Mesenchymal stem cell (in vitro differentiated cells and primary cell): Measurements from ENCODE around the gene LY6G5B.

Experiments used
- DNase-seq: peaks from one replicate; pipeline ENCODE4 v3.0.0-alpha.2; 2013
- H2AFZ ChIP-seq: one replicate; pipeline ENCODE4 v1.6.1; 2013; ENCODE audit warnings: low read depth, mild to moderate bottlenecking, control low read depth, inconsistent platforms, low read length, moderate library complexity
- H2AK5ac ChIP-seq: 2 replicates; pipeline ENCODE4 v1.6.1; 2013; ENCODE audit warnings: low read length, moderate library complexity, mild to moderate bottlenecking, inconsistent platforms; ENCODE audit not compliant: severe bottlenecking
- H2BK120ac ChIP-seq: one replicate; pipeline ENCODE4 v1.6.1; 2013; ENCODE audit warnings: low read depth, mild to moderate bottlenecking, inconsistent platforms, low read length, moderate library complexity
- H2BK12ac ChIP-seq, 2 experiments: one replicate each; pipeline ENCODE4 v1.6.1; 2013; ENCODE audit warnings: inconsistent platforms in 2 of 2, low read length in 2 of 2, mild to moderate bottlenecking in 2 of 2, moderate library complexity in 2 of 2, control low read depth in 1 of 2
- H2BK15ac ChIP-seq: one replicate; pipeline ENCODE4 v1.6.1; 2013; ENCODE audit warnings: mild to moderate bottlenecking, low read depth, inconsistent platforms; ENCODE audit not compliant: poor library complexity, severe bottlenecking
- H2BK5ac ChIP-seq: 2 replicates; pipeline ENCODE4 v1.6.1; 2013; ENCODE audit warnings: low read depth, mild to moderate bottlenecking, low read length, control low read depth, inconsistent platforms; ENCODE audit not compliant: poor library complexity, severe bottlenecking
- H3K14ac ChIP-seq, 2 experiments: one replicate each; pipeline ENCODE4 v1.6.1; 2013; ENCODE audit warnings: inconsistent platforms in 2 of 2, low read length in 2 of 2, control low read depth in 1 of 2, mild to moderate bottlenecking in 1 of 2, moderate library complexity in 1 of 2
- H3K18ac ChIP-seq, 2 experiments: one replicate each; pipeline ENCODE4 v1.6.1; 2013; ENCODE audit warnings: inconsistent platforms in 2 of 2, low read length in 2 of 2, control low read depth in 1 of 2, low read depth in 1 of 2, mild to moderate bottlenecking in 1 of 2
- H3K23ac ChIP-seq, 2 experiments: one replicate each; pipeline ENCODE4 v1.6.1; 2013; ENCODE audit warnings: inconsistent platforms in 2 of 2, low read length in 2 of 2, mild to moderate bottlenecking in 2 of 2, moderate library complexity in 2 of 2, control low read depth in 1 of 2
- H3K27ac ChIP-seq: 2 replicates; pipeline ENCODE4 v1.5.1; 2013; ENCODE audit warnings: mild to moderate bottlenecking, moderate library complexity, low read length, control low read depth, inconsistent platforms; ENCODE audit not compliant: poor library complexity, severe bottlenecking
- H3K27me3 ChIP-seq, 2 experiments: 2 replicates each; pipeline versions ENCODE4 v1.6.1 to v1.7.0; 2013; ENCODE audit warnings: low read length in 2 of 2, mild to moderate bottlenecking in 2 of 2, moderate library complexity in 2 of 2, control low read depth in 1 of 2, inconsistent platforms in 1 of 2; ENCODE audit not compliant: control insufficient read depth in 1 of 2, insufficient read depth in 1 of 2
- H3K36me3 ChIP-seq, 2 experiments: 2 replicates each; pipeline versions ENCODE4 v1.6.1 to v1.7.0; 2013; ENCODE audit warnings: low read length in 2 of 2, control low read depth in 1 of 2, inconsistent platforms in 1 of 2, low read depth in 1 of 2, mild to moderate bottlenecking in 1 of 2; ENCODE audit not compliant: insufficient read depth in 2 of 2, control insufficient read depth in 1 of 2
- H3K4ac ChIP-seq, 2 experiments: one replicate each; pipeline ENCODE4 v1.6.1; 2013; ENCODE audit warnings: inconsistent platforms in 2 of 2, low read length in 2 of 2, mild to moderate bottlenecking in 2 of 2, moderate library complexity in 2 of 2, control low read depth in 1 of 2, low read depth in 1 of 2
- H3K4me1 ChIP-seq: 2 replicates; pipeline ENCODE4 v1.6.1; 2013; ENCODE audit warnings: low read depth, low read length, control low read depth; ENCODE audit not compliant: control insufficient read depth, insufficient read depth
- H3K4me2 ChIP-seq: 2 replicates; pipeline ENCODE4 v1.6.1; 2013; ENCODE audit warnings: low read length, mild to moderate bottlenecking, inconsistent platforms; ENCODE audit not compliant: poor library complexity, severe bottlenecking
- H3K4me3 ChIP-seq, 2 experiments: 2 replicates each; pipeline versions ENCODE4 v1.5.1 to v1.7.0; 2013; ENCODE audit warnings: low read length in 2 of 2, mild to moderate bottlenecking in 2 of 2, control low read depth in 1 of 2, low read depth in 1 of 2; ENCODE audit not compliant: insufficient read depth in 1 of 2
- H3K79me1 ChIP-seq: replicated peaks from 2 replicates; pipeline ENCODE4 v1.6.1; 2013; ENCODE audit warnings: mild to moderate bottlenecking, control low read depth, low read length, inconsistent platforms; ENCODE audit not compliant: poor library complexity, severe bottlenecking
- H3K9ac ChIP-seq: 2 replicates; pipeline ENCODE4 v1.7.0; 2013; ENCODE audit warnings: mild to moderate bottlenecking, low read length, moderate library complexity
- H3K9me3 ChIP-seq: 2 replicates; pipeline ENCODE4 v1.7.0; 2013; ENCODE audit warnings: mild to moderate bottlenecking, low read length; ENCODE audit not compliant: control insufficient read depth
- H4K8ac ChIP-seq: one replicate; pipeline ENCODE4 v1.6.1; 2013; ENCODE audit warnings: inconsistent platforms, mild to moderate bottlenecking, low read length, moderate library complexity
- H4K91ac ChIP-seq: one replicate; pipeline ENCODE4 v1.6.1; 2013; ENCODE audit warnings: mild to moderate bottlenecking, low read length, inconsistent platforms
- WGBS: methylation state at CpG from one replicate; pipeline ENCODE4 v1.1.7; 2013; ENCODE audit warnings: mixed read lengths; 5-methylcytosine and 5-hydroxymethylcytosine counted together

The LY6G5B gene

GRCh38 chr6:31686483-31686882, 16.7 kb downstream of the LY6G5B start:
- peaks cover 66 to 68% of the 10 kb centered on the region in 2 experiments for H3K36me3 ChIP-seq
- no peak overlapping the region for H2AK5ac ChIP-seq
- H3K9me3 ChIP-seq = no peaks in the 10 kb centered on the region
- H3K14ac ChIP-seq = no peak overlapping the region
- DNase-seq = no peak
- H2BK5ac ChIP-seq = no peak overlapping the region
- no peaks in the 10 kb centered on the region for H3K27me3 ChIP-seq
- no peak overlapping the region for H3K27ac ChIP-seq
- H3K9ac ChIP-seq = no peak overlapping the region
- no peak overlapping the region for H2BK120ac ChIP-seq
- no peak overlapping the region for H2AFZ ChIP-seq
- H2BK15ac ChIP-seq = no peak overlapping the region
- H4K91ac ChIP-seq = no peak overlapping the region
- WGBS = 90% methylated on average over 5 of the region's 5 CpGs
- H3K4ac ChIP-seq = no peak overlapping the region
- no peak overlapping the region for H3K18ac ChIP-seq
- H2BK12ac ChIP-seq = no peak overlapping the region
- H3K79me1 ChIP-seq = peaks cover 3% of the 10 kb centered on the region
- H3K4me3 ChIP-seq = no peak overlapping the region
- H4K8ac ChIP-seq = no peak overlapping the region
- no peak overlapping the region for H3K23ac ChIP-seq
- no peak overlapping the region for H3K4me2 ChIP-seq
- H3K4me1 ChIP-seq = peaks cover 7% of the 10 kb centered on the region

DNA sequence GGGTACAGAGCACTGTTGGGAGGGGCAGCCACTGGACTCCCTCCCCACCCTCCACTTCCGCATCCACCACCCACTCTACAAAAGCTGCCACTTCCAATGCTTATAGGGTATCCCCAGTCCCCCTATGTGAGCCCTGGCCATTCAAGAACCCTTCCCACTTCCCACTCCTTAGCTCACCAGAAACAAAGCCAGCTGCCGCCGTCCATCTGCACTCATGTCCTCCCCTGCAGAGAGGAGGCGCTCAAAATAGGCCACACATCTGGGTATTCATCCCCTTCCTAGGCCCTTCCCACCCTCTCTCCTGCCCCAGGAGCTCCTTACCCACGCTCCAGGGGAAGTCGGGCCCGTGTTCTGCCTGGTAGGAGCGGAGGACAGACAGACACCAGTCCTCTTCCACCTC, 17.5 kb downstream of the LY6G5B start:
- 96% methylated on average over 8 of the region's 8 CpGs for WGBS
- Histone ChIP-seq H3K79me1 (peaks cover 3% of the 10 kb centered on the region), H3K4me2 (no peak overlapping the region), H2BK12ac (no peak overlapping the region), H2BK5ac (no peak overlapping the region), H3K27ac (no peak overlapping the region), H4K91ac (no peak overlapping the region), H2AFZ (no peak overlapping the region), H3K4ac (no peak overlapping the region), H4K8ac (no peak overlapping the region), H3K14ac (no peak overlapping the region), H2BK15ac (no peak overlapping the region), H3K9ac (no peak overlapping the region), H3K18ac (no peak overlapping the region), H3K36me3 (peaks cover 71 to 75% of the 10 kb centered on the region in 2 experiments), H3K9me3 (no peaks in the 10 kb centered on the region), H3K4me1 (peaks cover 2% of the 10 kb centered on the region), H3K27me3 (no peaks in the 10 kb centered on the region), H2AK5ac (no peak overlapping the region), H3K4me3 (no peak overlapping the region), H2BK120ac (no peak overlapping the region), H3K23ac (no peak overlapping the region)
- DNase-seq = no peak

GRCh38 chr6:31687860-31688693, 18.3 kb downstream of the LY6G5B start:
- Histone ChIP-seq H3K4me2 (no peak overlapping the region), H2BK5ac (no peak overlapping the region), H3K9me3 (no peaks in the 10 kb centered on the region), H3K36me3 (peaks cover 74 to 82% of the 10 kb centered on the region in 2 experiments), H3K79me1 (peaks cover 5% of the 10 kb centered on the region), H3K27me3 (no peaks in the 10 kb centered on the region), H3K27ac (no peak overlapping the region), H2BK12ac (no peak overlapping the region), H4K8ac (no peak overlapping the region), H4K91ac (no peak overlapping the region), H2BK15ac (no peak overlapping the region), H2AK5ac (no peak overlapping the region), H2AFZ (no peak overlapping the region), H3K18ac (no peak overlapping the region), H3K4ac (no peak overlapping the region), H2BK120ac (no peak overlapping the region), H3K14ac (no peak overlapping the region), H3K9ac (no peak overlapping the region), H3K23ac (no peak overlapping the region), H3K4me3 (no peak overlapping the region), H3K4me1 (peaks cover 2% of the 10 kb centered on the region)
- no peak for DNase-seq
- 91% methylated on average over 13 of the region's 14 CpGs for WGBS

GRCh38 chr6:31689249-31690110, 19.7 kb downstream of the LY6G5B start:
- no peak overlapping the region for H3K9ac ChIP-seq
- H3K14ac ChIP-seq = no peak overlapping the region
- no peak overlapping the region for H3K23ac ChIP-seq
- H3K79me1 ChIP-seq = peaks cover 9% of the 10 kb centered on the region
- no peak overlapping the region for H2AK5ac ChIP-seq
- no peak overlapping the region for H3K4me2 ChIP-seq
- H2BK5ac ChIP-seq = no peak overlapping the region
- no peak overlapping the region for H3K4ac ChIP-seq
- no peak overlapping the region for H3K27ac ChIP-seq
- no peaks in the 10 kb centered on the region for H3K9me3 ChIP-seq
- DNase-seq = no peak
- H3K36me3 ChIP-seq = peaks cover 79 to 90% of the 10 kb centered on the region in 2 experiments
- H2BK120ac ChIP-seq = no peak overlapping the region
- H2AFZ ChIP-seq = no peak overlapping the region
- H3K18ac ChIP-seq = no peak overlapping the region
- no peak overlapping the region for H4K8ac ChIP-seq
- peaks cover 2% of the 10 kb centered on the region for H3K4me1 ChIP-seq
- H2BK12ac ChIP-seq = no peak overlapping the region
- H4K91ac ChIP-seq = no peak overlapping the region
- H3K4me3 ChIP-seq = no peak overlapping the region
- WGBS = 76% methylated on average over 5 of the region's 11 CpGs
- H3K27me3 ChIP-seq = no peaks in the 10 kb centered on the region
- no peak overlapping the region for H2BK15ac ChIP-seq
